H9 (cell line): ENCODE measurements around the gene FGF12. TPM values are rescaled to one million over a fixed set of nuclear protein-coding genes. Genes with fewer than 3 reads are reported as not detected.

Source experiments
- DNase-seq: peaks from one replicate; pipeline ENCODE4 v3.0.0-alpha.2; 2017
- H2AFZ ChIP-seq: one replicate; pipeline ENCODE4 v1.6.1; 2013; ENCODE audit warnings: mild to moderate bottlenecking, low read length, control low read depth, moderate library complexity
- H2AK5ac ChIP-seq: 2 replicates; pipeline ENCODE4 v1.6.1; 2013; ENCODE audit warnings: low read length, control low read depth, mixed read lengths; ENCODE audit not compliant: insufficient read length
- H2BK120ac ChIP-seq: one replicate; pipeline ENCODE4 v1.6.1; 2013; ENCODE audit warnings: low read depth, mild to moderate bottlenecking, low read length, control low read depth, inconsistent platforms; ENCODE audit not compliant: poor library complexity, severe bottlenecking
- H2BK12ac ChIP-seq: 2 replicates; pipeline ENCODE4 v1.6.1; 2013; ENCODE audit warnings: low read length, control low read depth, mixed read lengths, low read depth; ENCODE audit not compliant: insufficient read length
- H2BK15ac ChIP-seq: 2 replicates; pipeline ENCODE4 v1.6.1; 2013; ENCODE audit warnings: low read depth, low read length, control low read depth
- H2BK20ac ChIP-seq: one replicate; pipeline ENCODE4 v1.6.1; 2013; ENCODE audit warnings: low read depth, mild to moderate bottlenecking, low read length, control low read depth, inconsistent platforms; ENCODE audit not compliant: poor library complexity, severe bottlenecking
- H2BK5ac ChIP-seq: 2 replicates; pipeline ENCODE4 v1.6.1; 2013; ENCODE audit warnings: low read length, control low read depth, mixed read lengths; ENCODE audit not compliant: insufficient read length
- H3K14ac ChIP-seq: 2 replicates; pipeline ENCODE4 v1.6.1; 2013; ENCODE audit warnings: low read length, control low read depth; ENCODE audit not compliant: insufficient read depth
- H3K18ac ChIP-seq: 2 replicates; pipeline ENCODE4 v1.6.1; 2013; ENCODE audit warnings: low read depth, mild to moderate bottlenecking, mixed read lengths, low read length, control low read depth; ENCODE audit not compliant: insufficient read length
- H3K23ac ChIP-seq: 2 replicates; pipeline ENCODE4 v1.6.1; 2013; ENCODE audit warnings: low read length, control low read depth, mixed read lengths, low read depth; ENCODE audit not compliant: insufficient read length
- H3K23me2 ChIP-seq: 2 replicates; pipeline ENCODE4 v1.6.1; 2013; ENCODE audit warnings: low read depth, mild to moderate bottlenecking, mixed read lengths, low read length, control low read depth; ENCODE audit not compliant: insufficient read length, poor library complexity, severe bottlenecking
- H3K27ac ChIP-seq: 2 replicates; pipeline ENCODE4 v1.5.1; 2013; ENCODE audit warnings: low read length, control low read depth, mixed read lengths, low read depth; ENCODE audit not compliant: insufficient read length
- H3K27me3 ChIP-seq: 2 replicates; pipeline ENCODE4 v1.6.1; 2013; ENCODE audit warnings: low read length, control low read depth, inconsistent platforms; ENCODE audit not compliant: insufficient read depth
- H3K4ac ChIP-seq: 2 replicates; pipeline ENCODE4 v1.6.1; 2013; ENCODE audit warnings: low read depth, mild to moderate bottlenecking, control low read depth, inconsistent platforms, low read length, moderate library complexity
- H3K4me1 ChIP-seq: 2 replicates; pipeline ENCODE4 v1.6.1; 2013; ENCODE audit warnings: low read length, control low read depth, inconsistent platforms; ENCODE audit not compliant: insufficient read depth
- H3K4me2 ChIP-seq: 2 replicates; pipeline ENCODE4 v1.6.1; 2013; ENCODE audit warnings: low read length, control low read depth, mixed read lengths; ENCODE audit not compliant: insufficient read length, insufficient read depth
- H3K56ac ChIP-seq: 2 replicates; pipeline ENCODE4 v1.6.1; 2013; ENCODE audit warnings: low read depth, mild to moderate bottlenecking, mixed read lengths, low read length, control low read depth; ENCODE audit not compliant: insufficient read length
- H3K79me1 ChIP-seq: 2 replicates; pipeline ENCODE4 v1.6.1; 2013; ENCODE audit warnings: low read depth, mild to moderate bottlenecking, moderate library complexity, low read length, control low read depth, inconsistent platforms; ENCODE audit not compliant: insufficient read depth, poor library complexity, severe bottlenecking
- H3K79me2 ChIP-seq: 2 replicates; pipeline ENCODE4 v1.6.1; 2013; ENCODE audit warnings: low read length, control low read depth, inconsistent platforms; ENCODE audit not compliant: insufficient read depth
- H3K9ac ChIP-seq: 2 replicates; pipeline ENCODE4 v1.6.1; 2013; ENCODE audit warnings: low read length, control low read depth, mixed read lengths; ENCODE audit not compliant: insufficient read length; ENCODE audit errors: extremely low read depth
- H3K9me3 ChIP-seq: one replicate; pipeline ENCODE4 v1.6.1; 2013; ENCODE audit warnings: low read depth, low read length, inconsistent platforms; ENCODE audit not compliant: control insufficient read depth
- H3T11ph ChIP-seq: one replicate; pipeline ENCODE4 v1.6.1; 2013; ENCODE audit warnings: mild to moderate bottlenecking, low read length, control low read depth, inconsistent platforms
- H4K20me1 ChIP-seq: one replicate; pipeline ENCODE4 v1.6.1; 2013; ENCODE audit not compliant: control insufficient read depth, insufficient read length, insufficient read depth
- H4K5ac ChIP-seq: 2 replicates; pipeline ENCODE4 v1.6.1; 2013; ENCODE audit warnings: low read depth, mild to moderate bottlenecking, mixed read lengths, low read length, control low read depth; ENCODE audit not compliant: insufficient read length
- H4K8ac ChIP-seq: replicated peaks from 2 replicates; pipeline ENCODE4 v1.6.1; 2013; ENCODE audit warnings: low read length, control low read depth, mixed read lengths, low read depth; ENCODE audit not compliant: insufficient read length
- H4K91ac ChIP-seq: 2 replicates; pipeline ENCODE4 v1.6.1; 2013; ENCODE audit warnings: low read depth, mild to moderate bottlenecking, moderate library complexity, mixed read lengths, low read length, control low read depth; ENCODE audit not compliant: insufficient read length
- H3K27ac Mint-ChIP-seq, 3 experiments: 2 replicates in 2 of 3; 3 replicates in 1 of 3; pipeline ENCODE4 v1.8.0; 2020 to 2021; ENCODE audit warnings: mixed read lengths in 3 of 3, mild to moderate bottlenecking in 1 of 3, moderate library complexity in 1 of 3
- H3K27me3 Mint-ChIP-seq: 2 replicates; pipeline ENCODE4 v1.8.0; 2021; ENCODE audit warnings: low read depth, mild to moderate bottlenecking, moderate library complexity, mixed read lengths
- H3K36me3 Mint-ChIP-seq, 3 experiments: 2 replicates in 2 of 3; 3 replicates in 1 of 3; pipeline ENCODE4 v1.8.0; 2020 to 2021; ENCODE audit warnings: low read depth in 3 of 3, mixed read lengths in 3 of 3; ENCODE audit not compliant: insufficient read depth in 1 of 3
- H3K4me1 Mint-ChIP-seq, 2 experiments: 2 replicates each; pipeline ENCODE4 v1.8.0; 2020; ENCODE audit warnings: mixed read lengths in 2 of 2
- H3K4me3 Mint-ChIP-seq, 2 experiments: 2 replicates in 1 of 2; 3 replicates in 1 of 2; pipeline ENCODE4 v1.8.0; 2020 to 2021; ENCODE audit warnings: mild to moderate bottlenecking in 2 of 2, mixed read lengths in 2 of 2, moderate library complexity in 1 of 2
- H3K9me3 Mint-ChIP-seq, 2 experiments: 2 replicates in 1 of 2; 3 replicates in 1 of 2; pipeline ENCODE4 v1.8.0; 2020; ENCODE audit warnings: mild to moderate bottlenecking in 2 of 2, mixed read lengths in 2 of 2, moderate library complexity in 1 of 2
- WGBS: extraction: QIAGEN DNeasy Blood & Tissue Kit; methylation state at CpG from one replicate; pipeline ENCODE4 v1.1.7; 2013; ENCODE audit warnings: missing lambda C conversion rate, low lambda C conversion rate, mixed read lengths; ENCODE audit not compliant: insufficient read length; ENCODE audit errors: extremely low coverage; 5-methylcytosine and 5-hydroxymethylcytosine counted together
- total RNA-seq: library from RNA; stranded (reverse); gene quantifications from 2 replicates; pipeline ENCODE4 v1.2.1, GENCODE V29; 2021
- TF ChIP-seq, protein P1 (sequence below): fragments of 200-600 bp; sonication (generic); conservative IDR thresholded peaks from 3 replicates; pipeline ENCODE4 v1.8.0; 2021; ENCODE audit warnings: antibody characterized with exemption, mild to moderate bottlenecking

FGF12 gene
- total RNA-seq, 1 experiment from 2014 or later, result 5.6 TPM

DNA sequence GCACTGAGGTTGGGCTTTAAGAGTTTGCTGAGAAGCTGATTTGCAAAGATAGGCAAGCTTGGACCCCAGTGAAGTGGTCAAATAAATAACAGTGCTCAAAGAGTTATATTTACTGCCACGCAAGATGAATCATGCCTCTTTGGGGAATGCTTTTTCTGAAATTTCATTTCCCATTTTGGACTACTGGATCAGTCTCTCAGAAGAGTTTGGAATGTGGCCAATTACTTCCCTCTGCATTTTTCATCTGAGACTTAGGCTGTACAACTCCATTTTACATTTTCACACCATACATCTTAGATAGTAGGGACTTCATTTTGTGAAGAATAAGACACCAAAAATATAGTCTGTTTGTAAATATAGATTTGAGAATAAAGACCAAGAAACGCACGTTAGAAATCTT lies 419.7 kb downstream of the FGF12 start:
- no peaks in the 10 kb centered on the region for H3K36me3 Mint-ChIP-seq
- no peak overlapping the region for H3K56ac ChIP-seq

More for the DNA sequence above, 419.7 kb downstream of the FGF12 start:
- whole genome bisulfite sequencing, result no CpG with 5 or more reads among the region's 3 CpGs
- Mint-ChIP-seq H3K4me1 (no peaks in the 10 kb centered on the region), H3K9me3 (no peaks in the 10 kb centered on the region), H3K27ac (no peak overlapping the region), H3K4me3 (no peak overlapping the region), H3K27me3 (no peaks in the 10 kb centered on the region)
- Histone ChIP-seq H3K4ac (no peak overlapping the region), H2BK15ac (no peak overlapping the region), H3K23ac (no peak overlapping the region), H3K9ac (no peak overlapping the region), H3K27ac (no peak overlapping the region), H4K8ac (no peak overlapping the region), H3K79me1 (no peaks in the 10 kb centered on the region), H2AFZ (no peak overlapping the region), H2BK20ac (no peak overlapping the region), H3K27me3 (no peaks in the 10 kb centered on the region), H2AK5ac (no peak overlapping the region), H3K79me2 (no peaks in the 10 kb centered on the region), H3K4me1 (no peaks in the 10 kb centered on the region), H4K20me1 (no peaks in the 10 kb centered on the region), H3K9me3 (no peaks in the 10 kb centered on the region), H2BK5ac (no peak overlapping the region), H3K4me2 (no peak overlapping the region), H2BK120ac (no peak overlapping the region), H3T11ph (no peak overlapping the region), H3K18ac (no peak overlapping the region), H3K23me2 (no peaks in the 10 kb centered on the region), H4K5ac (no peak overlapping the region), H4K91ac (no peak overlapping the region), H2BK12ac (no peak overlapping the region), H3K14ac (no peak overlapping the region)
- no peak for DNase-seq
- TF ChIP-seq, protein P1, sequence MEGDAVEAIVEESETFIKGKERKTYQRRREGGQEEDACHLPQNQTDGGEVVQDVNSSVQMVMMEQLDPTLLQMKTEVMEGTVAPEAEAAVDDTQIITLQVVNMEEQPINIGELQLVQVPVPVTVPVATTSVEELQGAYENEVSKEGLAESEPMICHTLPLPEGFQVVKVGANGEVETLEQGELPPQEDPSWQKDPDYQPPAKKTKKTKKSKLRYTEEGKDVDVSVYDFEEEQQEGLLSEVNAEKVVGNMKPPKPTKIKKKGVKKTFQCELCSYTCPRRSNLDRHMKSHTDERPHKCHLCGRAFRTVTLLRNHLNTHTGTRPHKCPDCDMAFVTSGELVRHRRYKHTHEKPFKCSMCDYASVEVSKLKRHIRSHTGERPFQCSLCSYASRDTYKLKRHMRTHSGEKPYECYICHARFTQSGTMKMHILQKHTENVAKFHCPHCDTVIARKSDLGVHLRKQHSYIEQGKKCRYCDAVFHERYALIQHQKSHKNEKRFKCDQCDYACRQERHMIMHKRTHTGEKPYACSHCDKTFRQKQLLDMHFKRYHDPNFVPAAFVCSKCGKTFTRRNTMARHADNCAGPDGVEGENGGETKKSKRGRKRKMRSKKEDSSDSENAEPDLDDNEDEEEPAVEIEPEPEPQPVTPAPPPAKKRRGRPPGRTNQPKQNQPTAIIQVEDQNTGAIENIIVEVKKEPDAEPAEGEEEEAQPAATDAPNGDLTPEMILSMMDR, result no peak
